Activated T-helper 9 cell treated with anti-CD3 and anti-CD28 coated beads, Interleukin-2, amount 50 U/mL, for 16 hours (primary cell): ENCODE results near the gene CDK5RAP3.
"Not testable (repeated sequence)": the region's sequence is repeated elsewhere in the genome, so short reads cannot be mapped to it uniquely, and the experiment has no call there.

ENCODE experiments used
- DNase-seq: peaks from one replicate; pipeline ENCODE4 v3.0.0-alpha.2; 2020; ENCODE audit warnings: low read depth

Gene CDK5RAP3

DNA sequence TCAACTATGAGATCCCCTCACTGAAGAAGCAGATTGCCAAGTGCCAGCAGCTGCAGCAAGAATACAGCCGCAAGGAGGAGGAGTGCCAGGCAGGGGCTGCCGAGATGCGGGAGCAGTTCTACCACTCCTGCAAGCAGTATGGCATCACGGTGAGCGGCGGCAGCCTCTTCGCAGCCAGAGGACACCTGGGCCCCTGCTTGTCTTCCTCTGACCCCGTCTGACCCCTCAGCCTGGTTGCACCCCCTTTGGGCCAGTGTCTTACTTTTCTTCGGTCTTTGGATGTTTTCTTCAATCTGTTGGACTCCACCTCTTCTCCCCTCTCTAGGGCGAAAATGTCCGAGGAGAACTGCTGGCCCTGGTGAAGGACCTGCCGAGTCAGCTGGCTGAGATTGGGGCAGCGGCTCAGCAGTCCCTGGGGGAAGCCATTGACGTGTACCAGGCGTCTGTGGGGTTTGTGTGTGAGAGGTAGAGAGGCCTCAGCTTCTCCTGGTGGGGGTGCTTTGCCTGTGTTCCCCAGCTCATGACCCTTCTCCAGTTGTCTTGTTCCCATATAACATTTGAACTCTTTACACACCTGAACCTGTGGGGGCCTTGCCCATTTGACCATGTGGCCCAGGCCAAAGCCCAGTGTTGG lies 4.4 kb downstream of the CDK5RAP3 start:
- DNase-seq = no peak

DNA sequence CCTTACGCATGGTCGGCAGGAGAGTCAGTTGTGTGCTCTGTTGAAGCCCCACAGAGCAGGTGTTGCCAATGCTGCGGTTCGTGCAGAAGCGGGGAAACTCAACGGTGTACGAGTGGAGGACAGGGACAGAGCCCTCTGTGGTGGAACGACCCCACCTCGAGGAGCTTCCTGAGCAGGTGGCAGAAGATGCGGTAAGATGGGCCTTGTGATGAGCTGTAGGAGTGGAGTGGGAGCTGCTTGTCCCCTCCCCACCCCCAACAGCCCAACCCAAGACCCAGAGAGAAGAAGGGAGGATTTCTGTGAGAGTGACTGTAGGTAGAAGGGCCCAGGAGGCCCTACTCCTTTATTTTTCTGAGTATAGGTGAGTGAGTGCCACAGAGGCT lies 4.9 kb downstream of the CDK5RAP3 start:
- no peak for DNase-seq

DNA sequence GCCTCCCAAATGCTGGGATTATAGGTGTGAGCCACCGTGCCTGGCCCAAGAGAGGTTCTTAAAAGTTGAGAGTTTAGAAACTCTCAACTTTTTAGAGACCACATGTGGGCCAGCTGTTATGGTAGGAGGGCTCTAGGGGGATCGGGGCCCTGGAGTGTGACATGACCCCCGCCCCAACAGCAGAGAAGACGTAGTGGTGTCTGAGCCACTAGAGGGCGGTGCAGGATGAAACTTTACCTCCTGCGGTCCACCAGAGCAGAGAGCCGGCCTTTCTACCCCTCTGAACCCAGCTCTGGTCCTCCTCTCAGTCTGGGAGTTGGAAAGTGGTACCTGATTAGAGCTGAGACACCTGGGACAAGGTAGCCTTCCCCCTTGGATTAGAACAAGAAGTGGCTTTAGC lies 7.4 kb downstream of the CDK5RAP3 start:
- DNase-seq = peak; percentile 16

DNA sequence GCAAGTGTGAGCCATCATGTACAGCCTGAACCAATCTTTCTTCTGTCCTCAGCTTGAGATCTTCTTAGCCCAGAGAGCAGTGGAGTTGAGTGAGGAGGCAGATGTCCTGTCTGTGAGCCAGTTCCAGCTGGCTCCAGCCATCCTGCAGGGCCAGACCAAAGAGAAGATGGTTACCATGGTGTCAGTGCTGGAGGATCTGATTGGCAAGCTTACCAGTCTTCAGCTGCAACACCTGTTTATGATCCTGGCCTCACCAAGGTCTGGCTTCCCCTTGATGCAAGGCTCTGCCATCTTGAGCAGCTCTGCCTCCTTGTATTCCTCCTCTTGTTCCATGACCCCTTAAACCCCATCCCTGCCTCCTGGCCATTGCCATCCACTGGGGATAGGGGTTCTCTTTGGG lies 9.6 kb downstream of the CDK5RAP3 start:
- no peak for DNase-seq

DNA sequence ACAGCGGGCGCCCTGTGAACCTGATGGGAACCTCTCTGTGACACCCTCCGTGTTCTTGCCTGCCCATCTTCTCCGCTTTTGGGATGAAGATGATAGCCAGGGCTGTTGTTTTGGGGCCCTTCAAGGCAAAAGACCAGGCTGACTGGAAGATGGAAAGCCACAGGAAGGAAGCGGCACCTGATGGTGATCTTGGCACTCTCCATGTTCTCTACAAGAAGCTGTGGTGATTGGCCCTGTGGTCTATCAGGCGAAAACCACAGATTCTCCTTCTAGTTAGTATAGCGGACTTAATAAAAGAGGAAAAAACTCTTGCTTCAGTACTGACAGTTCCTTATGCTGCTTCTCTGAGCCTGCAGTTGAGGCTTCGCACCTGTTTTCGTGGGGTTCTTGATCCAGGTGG lies 10.5 kb downstream of the CDK5RAP3 start:
- DNase-seq = no peak

DNA sequence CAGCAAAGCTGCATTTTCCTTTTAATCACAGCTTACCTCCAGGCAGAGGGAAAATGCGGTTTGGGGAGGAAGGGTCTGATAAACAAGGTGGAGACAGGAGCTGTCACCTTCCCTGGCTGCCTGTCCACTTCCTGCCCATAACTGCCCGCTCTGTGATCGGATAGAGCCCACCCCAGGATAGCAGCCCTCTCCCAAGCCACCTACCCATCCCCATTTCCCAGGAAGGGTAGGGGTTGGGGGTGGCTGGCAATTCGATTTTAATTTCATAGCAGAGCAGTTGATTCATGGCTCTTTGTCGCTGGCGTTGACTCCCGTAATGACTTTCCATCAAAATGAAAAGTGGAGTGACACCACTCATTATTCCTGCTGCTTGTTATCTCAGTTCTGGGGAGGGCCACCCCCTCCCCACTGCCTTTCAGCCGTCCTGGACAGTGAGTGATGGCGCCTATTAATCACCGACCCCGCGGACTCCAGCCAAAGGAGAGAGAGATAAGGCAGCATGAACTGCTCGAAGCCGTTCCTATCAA lies 11.2 kb downstream of the CDK5RAP3 start:
- no peak for DNase-seq

DNA sequence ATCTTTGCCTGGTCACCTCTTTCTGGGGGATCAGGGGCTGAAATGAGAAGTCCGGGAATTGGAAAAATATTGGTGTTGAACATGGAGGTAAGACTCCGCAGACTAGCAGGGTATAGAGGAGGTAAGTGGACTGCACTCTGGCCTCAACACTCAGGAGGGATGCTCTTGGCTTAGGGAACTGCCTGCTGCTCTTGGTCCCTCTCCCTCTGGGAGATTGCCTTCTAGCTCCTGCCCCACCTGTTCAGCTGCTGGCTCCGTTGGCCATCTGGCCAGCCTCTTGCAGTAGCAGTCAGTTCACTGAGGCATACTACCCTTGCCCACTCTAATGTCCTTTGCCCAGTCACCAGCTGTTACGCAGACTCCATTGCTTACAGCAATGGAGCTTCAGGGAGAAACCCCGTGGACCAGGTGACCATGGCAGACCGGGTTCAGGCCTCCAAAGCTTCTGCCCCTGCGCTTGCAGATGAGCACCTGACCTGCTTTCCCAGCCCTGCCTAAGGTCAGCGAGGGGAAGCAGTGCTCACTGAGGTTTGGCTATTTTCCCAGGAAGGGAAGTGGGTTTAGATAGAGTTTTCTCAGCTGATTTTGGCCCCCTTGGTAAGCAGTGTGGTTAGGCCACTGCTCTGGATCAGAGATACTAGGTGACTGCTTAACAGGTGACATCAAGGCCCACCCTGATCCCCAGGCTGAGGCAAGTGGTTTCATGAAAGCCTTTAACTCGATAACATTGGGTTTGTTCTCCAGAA lies 11.9 kb downstream of the CDK5RAP3 start:
- no peak for DNase-seq

DNA sequence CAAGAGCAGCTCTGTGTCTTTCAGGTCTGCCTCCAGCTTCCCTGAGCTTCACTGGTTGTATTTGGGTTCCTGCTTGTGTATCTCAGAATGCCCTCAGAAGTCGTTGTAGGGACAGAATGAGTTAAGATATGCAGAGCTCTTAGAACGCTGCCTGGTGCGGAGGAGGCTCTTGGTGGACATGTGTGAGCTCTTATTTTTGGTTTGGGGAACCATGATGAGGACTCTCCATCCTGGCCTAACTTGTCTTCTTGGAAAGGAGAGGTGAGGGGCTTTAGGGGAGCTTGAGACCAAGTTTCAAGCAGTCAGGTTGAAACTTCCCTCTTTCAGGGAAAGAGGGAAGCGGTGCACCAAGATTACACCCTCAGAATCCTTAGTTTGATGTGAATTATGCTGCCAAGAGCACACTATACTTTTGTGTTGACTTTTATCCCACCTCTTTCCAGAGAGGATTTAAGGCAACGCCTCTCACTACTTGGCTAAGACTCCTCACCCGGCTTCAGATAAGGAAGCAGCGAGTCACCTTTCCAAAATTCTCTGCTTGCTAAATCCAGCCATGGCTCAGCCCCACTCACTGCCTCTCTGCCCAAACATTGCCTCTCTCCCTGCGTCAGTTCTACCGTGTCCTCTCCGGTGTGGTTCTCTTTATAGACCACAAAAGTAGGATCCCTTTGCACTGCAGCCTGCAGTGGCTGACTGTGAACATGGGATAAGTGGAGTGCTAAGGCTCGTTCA lies 12.7 kb downstream of the CDK5RAP3 start:
- no peak for DNase-seq

DNA sequence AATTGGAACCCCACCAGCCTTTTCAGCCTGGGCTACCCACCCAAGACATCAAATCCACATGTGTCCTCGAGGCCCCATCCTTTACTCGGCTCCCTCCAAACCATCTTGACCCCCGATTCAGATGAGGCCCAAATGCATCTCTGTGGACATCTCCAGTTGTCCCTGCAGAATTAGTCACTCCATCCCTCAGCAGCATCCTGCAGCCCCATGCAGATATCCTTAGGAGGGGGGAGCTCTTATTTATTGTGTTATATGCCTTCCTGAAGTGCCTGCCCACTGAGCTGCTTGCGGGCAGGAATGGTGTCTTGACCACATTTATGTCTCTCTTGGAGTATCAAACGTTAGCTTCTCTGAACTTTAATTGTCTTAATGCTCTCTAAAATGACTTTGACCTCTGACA lies 15.6 kb downstream of the CDK5RAP3 start:
- DNase-seq = no peak

DNA sequence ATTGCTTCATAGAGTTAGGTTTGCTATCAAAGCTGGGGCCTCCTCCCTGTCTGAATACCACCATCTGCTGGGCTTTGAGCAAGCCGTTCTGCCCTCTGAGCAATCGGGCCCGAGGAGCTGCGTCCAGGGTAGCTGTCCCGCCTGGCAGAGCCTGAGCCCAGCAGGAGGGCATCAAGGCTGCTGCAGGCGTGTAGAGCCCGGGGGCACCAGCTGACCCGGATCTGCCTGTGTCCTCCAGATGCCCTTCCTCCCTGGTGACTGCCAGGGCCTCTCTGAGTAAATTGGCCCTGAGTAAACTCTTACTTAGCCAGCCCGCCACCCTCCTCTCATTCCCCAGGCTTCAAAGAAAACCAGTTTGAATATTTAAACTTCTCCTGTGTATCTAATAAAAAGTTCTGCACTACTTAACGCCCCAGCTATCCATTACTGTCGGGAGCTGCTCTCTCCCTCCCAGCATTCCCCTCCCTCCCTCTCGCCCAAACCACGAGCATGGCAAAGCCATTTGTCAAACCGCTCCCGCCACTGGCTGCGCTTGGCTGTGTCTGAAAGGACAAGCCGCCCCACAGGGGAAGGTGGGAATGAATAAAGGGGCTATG lies 16.4 kb downstream of the CDK5RAP3 start:
- no peak for DNase-seq

DNA sequence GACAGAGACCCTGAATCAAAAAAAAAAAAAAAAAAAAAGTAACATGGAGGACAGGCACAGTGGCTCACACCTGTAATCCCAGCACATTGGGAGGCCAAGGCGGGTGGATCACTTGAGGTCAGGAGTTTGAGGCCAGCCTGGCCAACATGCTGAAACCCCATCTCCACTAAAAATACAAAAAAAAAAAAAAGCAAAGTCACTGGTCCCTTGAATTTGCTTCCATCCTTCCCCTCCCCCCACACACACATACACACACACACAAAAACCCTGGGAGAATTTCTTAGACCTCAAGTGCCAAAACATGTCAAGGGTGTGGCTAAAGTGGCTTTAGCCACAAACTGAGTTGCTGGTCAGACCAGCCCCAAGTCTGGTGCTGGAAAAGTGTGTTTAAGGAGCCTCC lies 17.5 kb downstream of the CDK5RAP3 start:
- DNase-seq = not testable (repeated sequence)

DNA sequence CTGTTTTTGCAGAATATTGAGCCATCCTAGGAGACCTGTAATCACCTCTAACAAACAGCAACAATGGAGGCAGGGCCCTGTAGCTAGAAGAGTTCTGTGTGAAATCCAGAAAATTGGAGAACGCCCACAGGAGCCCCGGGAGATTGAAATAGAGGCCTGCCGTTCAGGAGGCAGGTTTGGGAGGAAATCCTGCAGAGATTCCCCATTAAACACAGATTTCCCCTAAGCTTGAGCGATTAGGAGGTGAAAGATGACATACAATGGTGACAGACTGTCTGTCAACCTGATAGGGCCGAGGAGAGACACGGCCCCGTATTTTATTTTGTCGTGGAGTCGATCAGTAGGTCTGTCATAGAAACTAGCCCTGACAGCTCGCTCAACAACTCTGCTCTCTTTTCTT lies 18.2 kb downstream of the CDK5RAP3 start:
- no peak for DNase-seq

DNA sequence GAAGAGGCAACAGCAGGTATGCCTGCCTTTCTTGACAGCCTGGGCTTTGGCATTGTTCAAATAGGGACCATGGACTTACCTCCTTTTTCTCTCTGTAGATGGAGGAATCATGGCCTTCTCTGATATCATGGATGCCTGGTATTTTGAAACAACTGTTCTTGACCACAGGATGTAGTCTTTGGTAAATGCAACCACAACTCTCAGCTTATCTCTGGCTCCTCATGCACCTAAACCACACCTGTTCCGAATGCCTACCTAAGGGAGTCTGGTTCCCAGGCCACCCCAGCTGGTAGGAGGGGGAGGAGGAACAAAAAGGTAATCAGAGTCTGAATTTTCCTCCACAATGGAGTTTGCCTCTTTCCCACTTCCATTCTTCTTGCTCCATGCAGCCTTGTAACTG lies 18.8 kb downstream of the CDK5RAP3 start:
- DNase-seq = no peak

DNA sequence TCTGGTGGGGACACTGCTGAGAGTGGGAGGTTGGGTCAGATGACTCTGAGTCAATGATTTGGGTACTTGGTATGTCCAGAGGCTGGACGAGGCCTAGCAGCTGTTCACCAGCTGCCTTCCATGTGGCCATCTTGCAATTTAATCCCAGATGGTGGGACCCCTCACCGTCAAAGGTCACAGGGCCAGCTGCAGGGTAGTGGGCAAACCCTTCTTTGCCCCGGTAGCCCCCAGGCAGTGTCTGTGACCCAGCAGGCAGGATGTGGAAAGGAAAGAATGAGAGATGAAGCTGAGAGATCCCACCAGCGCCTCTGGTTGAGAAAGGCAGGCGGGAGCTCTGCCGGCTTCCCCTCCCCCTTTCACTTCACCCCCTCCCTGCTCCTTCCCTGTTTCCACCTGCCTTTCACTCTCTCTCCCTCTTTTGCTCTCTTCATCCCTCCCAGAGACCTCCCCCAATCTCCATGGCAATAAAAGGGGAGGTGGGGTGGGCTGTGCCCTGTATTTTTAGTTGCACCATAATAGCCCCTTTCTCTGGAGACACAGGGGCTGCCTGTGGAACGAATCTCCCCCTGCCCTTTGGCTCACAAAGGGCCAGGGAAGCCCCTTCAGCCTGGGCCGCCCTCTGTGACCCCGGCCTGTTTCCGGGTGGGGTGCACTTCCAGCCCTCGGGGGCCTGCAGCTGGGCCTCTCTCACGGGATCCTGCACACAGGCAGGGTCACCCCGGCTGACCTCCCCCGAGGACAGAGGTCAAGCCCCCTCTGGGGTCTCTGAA lies 20.2 kb downstream of the CDK5RAP3 start:
- no peak for DNase-seq

DNA sequence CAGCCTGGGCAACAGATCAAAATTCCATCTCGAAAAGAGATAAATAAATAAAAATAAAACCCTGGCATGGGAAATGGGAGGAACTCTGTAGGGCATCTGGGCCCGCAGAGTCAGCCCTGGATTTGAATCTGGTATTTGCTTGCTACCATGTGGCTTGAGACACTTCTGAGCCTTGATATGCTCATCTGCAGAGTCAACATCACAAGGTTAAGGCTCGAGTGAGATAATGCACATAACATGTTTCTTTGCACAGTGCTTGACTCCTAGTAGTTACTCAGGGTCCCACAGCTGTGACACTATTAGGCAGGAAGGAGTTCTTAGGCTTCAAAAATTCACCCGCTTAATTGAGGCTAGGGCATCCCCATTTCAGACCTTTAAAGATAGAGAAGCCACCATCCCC lies 21.3 kb downstream of the CDK5RAP3 start:
- DNase-seq = no peak

DNA sequence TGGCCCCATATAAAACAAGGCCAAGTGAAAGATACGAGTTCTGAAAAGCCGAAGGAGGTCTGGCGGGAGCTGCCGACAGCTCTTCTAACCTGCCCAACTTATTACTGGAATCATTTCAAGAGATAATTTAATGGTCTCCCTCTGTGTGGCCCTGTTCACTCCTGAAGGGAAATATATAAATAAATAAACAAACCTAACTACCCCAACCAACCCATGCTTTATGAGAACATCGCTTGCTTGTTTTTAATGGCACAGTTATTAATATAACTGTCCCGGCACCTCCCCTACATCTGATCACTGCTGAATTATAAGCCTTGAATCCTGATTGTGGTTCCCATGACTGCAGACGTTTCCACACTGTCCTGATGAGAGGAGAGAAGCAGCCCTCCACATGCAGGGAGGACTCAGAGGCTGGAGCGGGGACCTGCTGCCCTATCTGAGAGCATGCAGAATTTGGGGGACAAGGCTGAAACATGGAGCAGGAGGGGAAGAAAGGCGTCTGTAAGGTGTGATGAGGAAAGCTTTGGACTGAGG lies 22.2 kb downstream of the CDK5RAP3 start:
- DNase-seq = no peak

DNA sequence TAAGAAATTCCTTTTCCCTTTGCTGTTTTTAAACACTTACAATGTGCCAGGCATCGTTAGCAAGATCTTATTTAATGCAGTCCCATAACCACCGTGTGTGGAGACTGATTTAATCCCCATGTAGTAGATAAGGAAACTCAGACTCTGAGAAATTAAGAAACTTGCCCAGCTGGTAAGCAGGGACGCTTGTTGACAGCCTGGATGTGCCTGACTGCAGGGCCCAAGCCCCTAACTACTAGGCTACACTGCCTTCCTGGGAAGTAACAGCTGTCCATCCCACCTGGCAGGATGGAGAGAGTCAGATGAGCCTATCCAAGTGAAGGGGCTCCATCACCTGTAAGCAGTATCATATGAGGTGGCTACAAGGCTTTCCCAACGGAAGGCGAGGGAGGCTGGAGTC lies 23.1 kb downstream of the CDK5RAP3 start:
- DNase-seq = no peak

DNA sequence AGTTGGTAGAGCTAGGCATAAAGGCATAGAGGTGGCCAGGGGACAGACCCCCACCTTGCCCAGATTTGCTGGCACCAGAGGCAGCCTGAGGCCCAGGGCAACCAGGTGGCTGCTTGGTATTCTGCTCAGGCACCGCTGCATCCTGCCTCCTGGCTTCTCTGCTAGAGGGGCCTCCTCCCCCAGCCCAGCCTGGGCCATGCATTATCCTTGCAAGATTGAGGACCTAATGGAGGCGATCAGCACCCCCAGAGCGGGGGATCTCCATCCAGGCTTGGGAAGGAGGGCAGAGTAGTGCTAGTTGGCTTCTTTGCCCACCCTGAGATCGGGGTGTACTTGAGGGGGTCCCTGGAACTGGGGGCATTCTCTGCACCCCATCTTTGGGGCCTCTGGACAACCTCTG lies 23.8 kb downstream of the CDK5RAP3 start:
- DNase-seq = no peak

DNA sequence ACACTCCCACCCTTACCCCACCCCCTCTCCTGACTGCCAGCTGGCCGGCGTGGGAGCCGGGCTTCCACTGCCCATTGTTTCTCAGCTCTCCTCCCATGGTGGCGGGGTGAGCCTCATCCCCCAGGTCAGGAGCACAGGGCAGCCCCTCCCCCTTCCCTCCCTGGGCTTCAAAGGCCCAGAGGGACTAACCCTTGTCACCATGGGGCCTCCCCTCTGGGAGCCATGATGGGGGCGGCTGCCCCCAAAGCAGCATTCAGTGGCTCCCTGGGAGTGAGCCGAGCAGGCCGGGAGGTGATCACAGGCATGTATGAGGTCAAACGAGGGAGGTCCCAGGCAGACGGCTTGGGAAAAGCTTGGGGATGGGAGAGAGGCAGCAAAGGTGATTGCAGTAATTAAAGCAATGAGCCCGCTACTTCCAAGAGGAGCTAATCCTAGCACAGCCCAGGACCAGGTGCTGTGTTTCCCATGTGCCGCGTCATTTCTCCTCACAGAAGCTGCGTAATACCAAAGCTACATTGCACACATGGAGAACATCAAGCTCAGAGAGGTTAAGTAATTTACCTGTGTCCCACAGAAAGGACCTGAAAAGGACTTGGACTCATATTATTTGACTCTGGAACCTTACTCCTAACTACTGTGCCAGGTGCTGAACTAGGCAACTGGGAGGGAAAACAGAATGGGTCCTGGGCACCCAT lies 24.5 kb downstream of the CDK5RAP3 start:
- no peak for DNase-seq

DNA sequence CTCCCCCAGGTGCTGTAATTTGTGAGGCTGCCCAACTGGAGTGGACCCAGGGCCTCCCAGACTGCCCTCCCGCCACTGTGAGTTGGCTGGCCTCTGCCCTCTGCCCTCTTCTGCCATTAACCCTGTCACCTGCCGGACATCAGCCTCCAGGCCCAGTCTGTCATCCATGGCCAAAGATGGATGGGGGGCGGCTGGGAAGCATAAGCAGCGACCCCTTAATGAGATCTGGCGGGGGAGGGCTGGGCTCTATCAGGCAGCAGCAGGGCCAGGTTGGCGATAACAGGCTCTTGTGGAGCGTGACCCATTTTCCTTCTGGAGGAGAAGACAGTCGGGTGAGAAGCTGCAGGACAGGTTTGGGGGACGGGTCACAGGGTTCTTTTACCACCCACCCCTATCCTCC lies 25.3 kb downstream of the CDK5RAP3 start:
- no peak for DNase-seq

DNA sequence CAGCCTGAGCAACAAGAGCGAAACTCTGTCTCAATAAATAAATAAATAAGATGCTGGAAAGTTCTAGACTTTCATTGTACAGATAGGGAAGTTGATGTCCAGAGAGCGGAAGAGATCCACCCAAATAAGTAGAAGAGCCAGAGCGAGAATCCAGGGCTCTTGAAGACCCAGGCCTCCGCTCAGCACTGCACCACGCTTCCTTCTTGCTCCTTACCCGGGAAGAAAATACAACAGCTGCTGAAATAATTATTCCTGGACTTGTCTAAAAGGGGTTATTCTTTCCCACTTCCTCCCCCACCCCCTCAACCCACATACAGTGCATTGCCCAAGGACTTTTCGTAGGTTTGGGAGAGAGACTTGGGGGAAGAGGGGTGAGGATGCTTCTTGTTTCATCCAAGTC lies 26.7 kb downstream of the CDK5RAP3 start:
- no peak for DNase-seq
